MCF 10A (cell line): ENCODE data around the gene RSL24D1. TPM values are rescaled to one million over a fixed set of nuclear protein-coding genes. Genes with fewer than 3 reads are reported as not detected.
A peak's percentile ranks its signal among the peaks of the same experiment; 100 is the strongest.

Experiments
- BruUV-seq: library from RNA; stranded (reverse); fragments of 400-500 nt; replicated peaks from 2 replicates; lab custom pipeline; 2021; lab: Mats Ljungman, UMichigan
- CTCF ChIA-PET: fragments of 300-600 bp; sonication (Branson Sonifier 250); formaldehyde crosslinking; extraction: SDS; loops from one replicate; lab custom pipeline; 2021; ENCODE audit warnings: antibody characterized with exemption, inconsistent platforms; lab: Yijun Ruan, JAX
- POLR2A ChIA-PET: fragments of 300-600, 350-650 bp; sonication (Branson Sonifier 250); formaldehyde crosslinking; extraction: SDS; loops from one replicate; lab custom pipeline; 2020; ENCODE audit warnings: antibody characterized with exemption, inconsistent platforms; lab: Yijun Ruan, JAX
- DNase-seq: peaks from one replicate; pipeline ENCODE4 v3.0.0-alpha.2; 2018; ENCODE audit not compliant: unreplicated experiment
- H3K27ac Mint-ChIP-seq: one replicate; pipeline ENCODE4 v1.8.0; 2022; ENCODE audit warnings: mild to moderate bottlenecking, low read depth, mixed read lengths; ENCODE audit not compliant: unreplicated experiment
- H3K27me3 Mint-ChIP-seq: one replicate; pipeline ENCODE4 v1.8.0; 2022; ENCODE audit warnings: mixed read lengths; ENCODE audit not compliant: insufficient read depth, unreplicated experiment
- H3K36me3 Mint-ChIP-seq: one replicate; pipeline ENCODE4 v1.8.0; 2022; ENCODE audit warnings: mild to moderate bottlenecking, moderate library complexity, mixed read lengths; ENCODE audit not compliant: insufficient read depth, unreplicated experiment
- H3K4me1 Mint-ChIP-seq: one replicate; pipeline ENCODE4 v1.8.0; 2022; ENCODE audit warnings: mixed read lengths; ENCODE audit not compliant: insufficient read depth, unreplicated experiment
- H3K4me3 Mint-ChIP-seq: one replicate; pipeline ENCODE4 v1.8.0; 2022; ENCODE audit warnings: mild to moderate bottlenecking, moderate library complexity, mixed read lengths; ENCODE audit not compliant: unreplicated experiment
- H3K9me3 Mint-ChIP-seq: one replicate; pipeline ENCODE4 v1.8.0; 2022; ENCODE audit warnings: mixed read lengths; ENCODE audit not compliant: unreplicated experiment
- intact Hi-C: fragments of 100-400 bp; cut with micrococcal nuclease; formaldehyde crosslinking; loops from 2 replicates; pipeline ENCODE4 v1.14.1; 2022
- total RNA-seq: library from RNA; stranded (reverse); gene quantifications from 2 replicates; pipeline ENCODE4 v1.2.3, GENCODE V29; 2022
- TF ChIP-seq, protein P1 (sequence below): fragments of 200-600 bp; IDR thresholded peaks from one replicate; pipeline ENCODE4 v1.8.0; 2022; ENCODE audit warnings: antibody characterized with exemption, mild to moderate bottlenecking; ENCODE audit not compliant: unreplicated experiment

RSL24D1 gene
- total RNA-seq, 1 experiment from 2014 or later = 167 TPM

DNA sequence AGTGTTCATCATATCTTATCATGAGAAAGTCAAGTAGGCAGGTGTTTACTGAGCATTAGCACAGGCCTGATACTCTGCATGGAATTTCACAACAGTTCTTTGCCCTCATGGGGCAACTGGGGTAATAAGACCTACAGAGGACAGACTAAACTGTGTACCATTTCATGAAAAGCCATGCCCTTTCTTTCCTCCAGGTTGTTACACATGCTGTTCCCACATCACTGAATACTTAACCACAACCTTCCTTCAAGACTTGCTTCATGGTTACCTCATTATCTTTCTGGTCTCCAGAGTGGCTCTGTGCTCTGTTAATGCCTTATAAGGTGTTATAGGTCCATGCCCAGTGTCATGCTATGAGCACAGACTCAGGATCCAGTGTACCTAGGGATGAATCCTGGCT lies 28.2 kb upstream of the RSL24D1 start:
- Mint-ChIP-seq H3K4me1 (peaks cover 22% of the 10 kb centered on the region), H3K27ac (no peak overlapping the region), H3K27me3 (no peaks in the 10 kb centered on the region), H3K36me3 (peaks cover 33% of the 10 kb centered on the region), H3K4me3 (no peak overlapping the region), H3K9me3 (no peaks in the 10 kb centered on the region)
- ChIA-PET CTCF (no interaction called here), POLR2A (interaction anchor here (1.0 to 1.1 kb wide), 2 partner anchors 12 to 26 kb away, joined by 3 read pairs; no protein-coding TSS in a partner anchor)
- DNase-seq = no peak
- intact Hi-C loops = no loop called here
- BruUV-seq = no TSS peak
- TF ChIP-seq, protein P1, sequence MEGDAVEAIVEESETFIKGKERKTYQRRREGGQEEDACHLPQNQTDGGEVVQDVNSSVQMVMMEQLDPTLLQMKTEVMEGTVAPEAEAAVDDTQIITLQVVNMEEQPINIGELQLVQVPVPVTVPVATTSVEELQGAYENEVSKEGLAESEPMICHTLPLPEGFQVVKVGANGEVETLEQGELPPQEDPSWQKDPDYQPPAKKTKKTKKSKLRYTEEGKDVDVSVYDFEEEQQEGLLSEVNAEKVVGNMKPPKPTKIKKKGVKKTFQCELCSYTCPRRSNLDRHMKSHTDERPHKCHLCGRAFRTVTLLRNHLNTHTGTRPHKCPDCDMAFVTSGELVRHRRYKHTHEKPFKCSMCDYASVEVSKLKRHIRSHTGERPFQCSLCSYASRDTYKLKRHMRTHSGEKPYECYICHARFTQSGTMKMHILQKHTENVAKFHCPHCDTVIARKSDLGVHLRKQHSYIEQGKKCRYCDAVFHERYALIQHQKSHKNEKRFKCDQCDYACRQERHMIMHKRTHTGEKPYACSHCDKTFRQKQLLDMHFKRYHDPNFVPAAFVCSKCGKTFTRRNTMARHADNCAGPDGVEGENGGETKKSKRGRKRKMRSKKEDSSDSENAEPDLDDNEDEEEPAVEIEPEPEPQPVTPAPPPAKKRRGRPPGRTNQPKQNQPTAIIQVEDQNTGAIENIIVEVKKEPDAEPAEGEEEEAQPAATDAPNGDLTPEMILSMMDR = no peak

DNA sequence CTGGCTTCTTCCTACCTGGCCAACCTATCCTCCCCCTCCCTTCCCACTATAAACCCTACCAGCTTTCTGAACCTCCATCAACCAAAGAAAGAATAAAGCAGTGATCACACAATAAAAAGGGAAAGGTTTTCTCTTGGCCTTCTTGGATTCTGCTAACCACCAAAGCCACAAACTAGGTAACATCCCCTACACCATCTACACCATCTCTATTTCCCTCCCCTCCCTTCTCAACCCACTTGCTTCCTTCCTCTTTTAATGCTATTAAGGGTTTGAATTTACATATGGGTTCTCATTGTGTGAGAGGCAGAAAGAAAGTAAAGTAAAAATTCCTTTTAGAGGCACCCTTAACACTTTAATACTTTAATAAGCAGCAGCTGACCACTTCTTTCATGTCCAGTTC lies 25.8 kb upstream of the RSL24D1 start:
- ChIA-PET CTCF (interaction anchor here (1.3 kb wide), 1 partner anchor 68 kb away, joined by 5 read pairs; no protein-coding TSS in a partner anchor), POLR2A (interaction anchor here (2.3 kb wide), 1 partner anchor 28 kb away, joined by 19 read pairs; no protein-coding TSS in a partner anchor)
- no peak overlapping the region for H3K4me3 Mint-ChIP-seq
- H3K4me1 Mint-ChIP-seq = peaks cover 22% of the 10 kb centered on the region
- peak overlapping the region; percentile 91 for H3K27ac Mint-ChIP-seq
- H3K36me3 Mint-ChIP-seq = peaks cover 37% of the 10 kb centered on the region
- H3K27me3 Mint-ChIP-seq = no peaks in the 10 kb centered on the region
- no peak for DNase-seq
- H3K9me3 Mint-ChIP-seq = no peaks in the 10 kb centered on the region
- intact Hi-C loops = no loop called here
- no TSS peak for BruUV-seq
- TF ChIP-seq, protein P1 = no peak

DNA sequence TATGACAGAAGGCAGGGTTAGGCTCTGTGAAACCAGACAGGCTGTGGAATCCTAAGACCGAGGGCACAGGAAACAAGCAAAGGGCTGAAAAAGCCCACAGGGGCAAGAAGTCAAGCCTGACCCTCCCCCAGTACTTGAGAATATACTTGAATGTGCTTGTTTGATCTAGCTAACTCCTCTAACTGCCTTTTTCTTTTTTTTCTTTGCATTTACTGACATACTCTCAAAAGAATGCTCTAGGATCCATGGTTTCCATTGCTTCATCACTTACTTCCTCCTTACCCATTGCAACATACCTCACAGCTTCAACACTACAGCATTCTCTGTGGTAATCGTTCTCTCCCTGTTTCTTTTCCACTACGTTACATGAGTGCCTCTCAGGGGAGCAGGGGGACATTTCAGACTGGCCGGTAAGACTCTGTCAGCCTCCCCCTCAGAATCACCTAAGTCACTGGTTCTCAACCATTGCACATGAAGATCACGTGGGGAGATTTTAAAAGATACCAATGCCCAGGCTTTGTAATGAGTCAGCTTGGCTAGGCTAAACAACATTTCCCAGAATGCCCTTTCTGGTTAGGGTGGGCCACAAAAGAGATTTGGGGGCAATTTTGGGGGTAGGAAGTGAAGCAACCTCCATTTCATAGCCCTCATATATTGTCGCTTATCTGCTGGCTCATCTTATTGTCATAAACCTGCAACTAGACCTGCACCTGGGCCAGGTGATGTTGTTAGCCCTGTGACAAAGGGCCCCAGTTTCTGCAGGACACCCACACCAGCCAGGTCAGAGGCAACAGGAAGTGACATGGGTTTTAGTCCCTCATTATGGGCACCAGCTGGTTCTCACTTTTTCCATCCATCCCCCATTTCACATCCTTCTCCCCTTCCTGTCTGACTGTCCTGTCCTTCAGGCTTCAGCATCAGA lies 24.6 kb upstream of the RSL24D1 start:
- TF ChIP-seq, protein P1 = no peak
- Mint-ChIP-seq H3K9me3 (no peaks in the 10 kb centered on the region), H3K4me1 (peaks cover 22% of the 10 kb centered on the region), H3K4me3 (peak overlapping the region; percentile 34), H3K36me3 (peaks cover 33% of the 10 kb centered on the region), H3K27ac (peak overlapping the region; percentile 91), H3K27me3 (no peaks in the 10 kb centered on the region)
- intact Hi-C loops = loop anchor here (1.0 to 2.0 kb wide), 3 partner anchors 29 to 69 kb away; no protein-coding TSS in a partner anchor
- DNase-seq = peak; percentile 90
- BruUV-seq = TSS peak; percentile 61
- ChIA-PET POLR2A (interaction anchor here (0.6 to 2.3 kb wide), 12 partner anchors 8 to 494 kb away, joined by 3 to 19 read pairs (median 4); partner anchors contain the start of gene RSL24D1), CTCF (interaction anchor here (0.6 to 9.6 kb wide), 12 partner anchors 13 to 801 kb away, joined by 3 to 134 read pairs (median 3); no protein-coding TSS in a partner anchor)

DNA sequence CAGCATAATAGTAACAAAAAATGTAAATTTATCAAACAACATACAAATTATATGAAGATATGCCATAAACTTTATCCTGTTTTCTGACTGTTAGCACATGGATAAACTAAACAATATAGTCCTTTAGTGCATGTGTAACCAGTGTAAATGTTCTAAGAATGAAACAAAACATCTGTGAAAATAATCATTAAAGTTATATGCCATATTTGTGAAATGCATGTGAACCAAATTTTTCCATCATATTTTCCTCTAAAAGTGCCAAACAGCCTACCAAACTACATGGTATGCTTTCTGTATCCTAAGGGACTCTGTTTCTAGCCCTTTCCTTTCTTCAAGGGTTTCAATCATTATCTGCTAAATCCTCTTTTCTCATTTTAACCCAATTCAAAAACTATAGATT lies 23.9 kb upstream of the RSL24D1 start:
- TF ChIP-seq, protein P1 = no peak
- Mint-ChIP-seq H3K36me3 (peaks cover 33% of the 10 kb centered on the region), H3K27ac (peak overlapping the region; percentile 91), H3K27me3 (no peaks in the 10 kb centered on the region), H3K4me1 (peaks cover 22% of the 10 kb centered on the region), H3K9me3 (no peaks in the 10 kb centered on the region), H3K4me3 (peak overlapping the region; percentile 34)
- no peak for DNase-seq
- intact Hi-C loops = loop anchor here (1.0 to 2.0 kb wide), 3 partner anchors 30 to 70 kb away; no protein-coding TSS in a partner anchor
- ChIA-PET CTCF (interaction anchor here (0.6 to 9.6 kb wide), 9 partner anchors 12 to 595 kb away, joined by 3 to 134 read pairs (median 3); no protein-coding TSS in a partner anchor), POLR2A (interaction anchor here (0.6 to 2.3 kb wide), 10 partner anchors 9 to 495 kb away, joined by 3 to 19 read pairs (median 4); partner anchors contain the start of gene RSL24D1)
- no TSS peak for BruUV-seq
